ENCODE results near the gene RASSF10.

Gene RASSF10

DNA sequence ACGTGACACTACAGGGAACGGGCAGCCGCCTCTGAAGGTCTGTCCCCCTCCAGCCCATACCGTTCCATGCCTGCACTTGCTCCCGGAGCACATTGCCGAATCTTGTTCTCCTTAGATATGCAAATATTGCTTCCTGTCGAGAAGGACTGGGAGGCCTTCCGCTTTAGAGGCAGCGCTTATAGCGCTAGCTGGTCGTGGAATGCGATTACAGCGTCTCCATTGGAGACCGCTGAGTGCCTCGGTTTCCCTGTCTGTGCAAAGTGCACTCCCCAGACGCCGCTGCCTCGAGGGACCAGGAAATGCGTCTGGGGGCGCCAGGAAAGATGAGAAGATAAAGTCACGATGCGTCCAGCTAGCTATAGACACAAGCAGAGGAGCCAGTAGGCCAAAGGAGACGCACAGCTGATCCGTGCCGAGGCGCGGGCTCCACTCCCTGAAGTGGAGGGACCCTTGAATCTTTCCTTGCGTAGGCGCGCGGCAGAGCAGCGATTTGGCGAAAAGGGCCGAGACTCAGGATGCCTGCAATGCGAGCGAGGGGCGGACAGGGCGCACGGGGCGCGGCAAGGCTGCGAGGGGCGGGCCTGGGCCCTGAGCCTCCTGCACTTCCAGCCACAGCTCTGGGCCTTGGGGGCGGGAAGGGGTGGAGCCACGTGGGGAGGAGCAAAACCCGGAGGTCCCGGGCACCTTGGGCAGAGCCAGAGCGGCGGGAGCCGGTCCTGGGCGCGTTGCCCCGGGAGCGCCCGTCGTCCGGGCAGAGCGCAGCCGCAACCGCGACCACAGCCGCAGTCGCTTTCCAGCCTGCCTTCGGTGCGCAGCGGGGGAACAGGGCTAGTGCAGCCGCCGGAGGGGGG is at the start of gene RASSF10:
Gene RASSF10 (plus strand): TSS at position 692 of the 851 bp plus-strand sequence. CDS start 261 bp downstream, outside the sequence.
- in situ Hi-C loops (cut with HindIII; ENCODE audit: low sequenced_read_pairs): no loop called here

DNA sequence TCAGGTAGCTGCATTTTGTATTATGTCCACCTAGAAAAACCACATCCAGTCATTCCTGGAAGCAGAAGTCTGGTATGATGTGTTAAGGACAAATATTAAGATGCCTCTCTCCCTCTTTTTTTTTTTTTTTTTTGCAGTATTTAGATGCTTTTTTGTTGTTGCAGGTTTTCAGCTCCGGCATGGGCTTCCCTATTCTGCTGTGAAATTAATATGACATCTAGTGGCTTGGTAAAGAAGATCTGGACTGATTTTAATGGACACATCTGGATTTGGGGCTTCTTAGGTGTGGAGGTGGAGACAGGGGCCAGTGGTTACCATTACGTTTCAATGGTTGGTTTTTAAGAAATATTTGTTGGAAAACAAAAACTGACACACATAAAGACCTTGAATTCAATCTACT is 47.5 kb upstream of the RASSF10 start:
- in situ Hi-C loops (cut with HindIII; ENCODE audit: low sequenced_read_pairs): no loop called here

DNA sequence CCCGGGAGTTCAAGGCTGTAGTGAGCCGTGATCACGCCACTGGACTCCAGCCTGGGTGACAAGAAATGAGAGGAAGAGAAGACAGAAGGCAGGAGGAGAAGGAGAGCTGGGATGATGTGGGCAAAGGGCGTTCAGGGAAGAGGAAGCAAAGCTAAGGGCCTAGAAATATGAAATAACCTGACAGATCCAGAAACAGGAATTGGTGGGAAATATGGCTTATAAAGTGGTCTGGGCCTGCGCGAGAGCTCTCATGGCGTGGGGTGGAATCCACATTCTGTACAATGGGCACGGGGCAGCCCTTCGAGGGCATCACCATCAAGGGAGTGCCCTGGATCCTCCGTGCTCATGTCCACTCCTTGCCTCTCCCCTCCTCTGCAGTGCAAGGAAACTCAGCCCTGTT is 46.8 kb upstream of the RASSF10 start:
- in situ Hi-C loops (cut with HindIII; ENCODE audit: low sequenced_read_pairs): no loop called here

DNA sequence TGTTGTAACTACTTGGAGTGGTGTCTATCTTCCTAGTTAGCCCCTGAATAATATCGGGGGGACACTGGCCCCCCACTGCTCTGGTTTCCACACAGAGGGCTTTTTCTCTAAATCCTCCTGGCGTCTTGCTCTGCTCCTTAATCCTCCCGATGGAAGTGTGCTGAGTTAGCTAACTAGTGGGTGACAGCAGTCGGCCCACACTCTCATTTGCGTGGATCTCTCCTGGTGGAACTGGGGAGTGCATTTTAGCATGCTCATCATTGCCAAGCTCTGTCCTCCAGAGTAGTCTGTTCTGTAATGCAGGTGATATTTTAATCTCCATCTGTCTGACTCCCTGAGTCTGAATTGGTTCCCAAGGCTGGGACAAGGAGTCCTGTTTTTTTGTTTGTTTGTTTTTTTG is 46.1 kb upstream of the RASSF10 start:
- in situ Hi-C loops (cut with HindIII; ENCODE audit: low sequenced_read_pairs): no loop called here

DNA sequence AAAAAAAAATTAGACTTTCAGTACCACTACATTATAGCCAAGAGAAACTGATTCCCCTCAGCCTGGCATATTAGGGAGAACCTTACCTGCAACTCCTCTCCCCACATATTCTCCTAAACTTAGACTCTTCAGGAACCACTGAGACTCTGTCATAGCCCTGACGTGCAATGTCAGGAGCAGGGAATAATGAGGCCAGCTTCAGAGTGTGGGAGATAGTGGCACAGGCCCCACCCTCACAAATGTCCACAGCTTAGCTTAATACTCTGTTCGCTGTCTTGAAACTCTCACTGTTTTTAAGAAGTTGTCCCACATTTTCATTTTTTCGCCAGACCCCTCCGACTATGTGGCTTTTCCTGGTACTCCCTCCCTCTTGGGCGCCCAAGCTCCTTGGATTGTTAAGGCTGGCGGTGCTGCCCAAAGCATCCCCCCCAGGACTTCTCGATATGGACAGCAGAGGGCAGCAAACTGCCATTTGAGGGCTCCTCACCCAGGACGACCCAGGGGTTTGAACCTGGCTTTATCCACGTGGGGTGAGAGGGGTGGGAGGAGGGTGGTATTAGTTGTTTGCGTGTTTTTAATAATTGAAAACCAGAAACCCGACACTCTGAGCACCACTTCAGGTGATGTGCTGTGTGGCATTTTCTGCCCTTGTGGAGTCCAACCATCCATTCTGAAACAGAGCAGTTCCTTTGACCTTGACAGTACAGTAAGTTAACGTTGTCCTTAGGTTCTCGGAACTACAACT is 45.2 kb upstream of the RASSF10 start:
- in situ Hi-C loops (cut with HindIII; ENCODE audit: low sequenced_read_pairs): no loop called here

DNA sequence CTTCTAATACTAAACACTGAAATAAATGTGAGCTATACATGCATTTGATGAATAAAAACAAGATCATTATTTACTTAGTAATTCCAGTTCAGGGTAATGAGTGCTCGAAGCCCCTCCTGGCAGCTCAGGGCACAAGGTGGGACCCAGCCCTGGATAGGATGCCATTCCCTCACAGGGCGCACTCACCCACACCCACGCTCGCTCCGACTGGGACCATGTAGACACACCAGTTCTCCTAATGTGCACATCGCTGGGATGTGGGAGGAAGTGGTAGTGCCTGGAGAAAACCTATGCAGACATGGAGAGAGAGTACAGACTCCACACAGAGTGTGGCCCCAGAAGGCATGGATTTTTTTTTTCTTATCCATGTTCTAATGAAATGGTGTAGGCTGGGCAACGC is 44.5 kb upstream of the RASSF10 start:
- in situ Hi-C loops (cut with HindIII; ENCODE audit: low sequenced_read_pairs): no loop called here

DNA sequence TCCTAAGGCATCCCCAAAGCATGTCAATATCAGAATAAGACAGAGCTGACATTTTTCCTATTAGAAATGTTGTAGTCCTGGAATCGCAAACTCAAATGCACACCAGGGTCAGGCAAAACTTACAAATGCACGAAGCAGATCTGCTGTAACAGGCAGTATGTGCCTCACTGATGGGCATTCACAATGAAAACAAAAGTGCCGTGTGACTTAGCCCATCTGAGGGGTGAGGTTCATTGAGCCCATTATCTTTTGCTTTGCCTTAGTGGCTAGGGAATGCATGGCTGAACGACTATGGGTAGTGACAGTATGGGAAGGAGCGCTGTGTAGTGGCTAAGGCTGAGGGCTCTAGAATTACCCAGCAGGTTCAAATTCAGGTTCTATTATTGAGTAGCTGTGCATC is 43.1 kb upstream of the RASSF10 start:
- in situ Hi-C loops (cut with HindIII; ENCODE audit: low sequenced_read_pairs): no loop called here

DNA sequence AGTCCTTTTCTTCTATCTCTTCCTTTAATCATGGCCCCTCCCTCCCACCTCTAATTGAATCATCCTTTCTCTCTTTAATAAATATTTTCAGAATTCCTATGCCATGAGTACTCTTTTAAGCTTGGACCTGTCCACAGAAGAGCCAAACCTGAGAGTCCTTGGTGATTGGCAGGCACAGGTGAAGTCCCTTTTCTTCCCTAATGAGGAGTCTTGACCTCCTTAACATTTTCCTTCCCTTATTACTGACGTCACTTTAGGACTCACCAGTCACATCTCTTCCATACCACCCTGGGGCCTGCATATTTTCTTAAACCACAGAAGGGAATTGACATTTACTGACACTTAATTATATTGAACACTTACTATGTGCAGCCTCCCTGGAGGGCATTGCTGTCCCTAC is 41.0 kb upstream of the RASSF10 start:
- in situ Hi-C loops (cut with HindIII; ENCODE audit: low sequenced_read_pairs): no loop called here

DNA sequence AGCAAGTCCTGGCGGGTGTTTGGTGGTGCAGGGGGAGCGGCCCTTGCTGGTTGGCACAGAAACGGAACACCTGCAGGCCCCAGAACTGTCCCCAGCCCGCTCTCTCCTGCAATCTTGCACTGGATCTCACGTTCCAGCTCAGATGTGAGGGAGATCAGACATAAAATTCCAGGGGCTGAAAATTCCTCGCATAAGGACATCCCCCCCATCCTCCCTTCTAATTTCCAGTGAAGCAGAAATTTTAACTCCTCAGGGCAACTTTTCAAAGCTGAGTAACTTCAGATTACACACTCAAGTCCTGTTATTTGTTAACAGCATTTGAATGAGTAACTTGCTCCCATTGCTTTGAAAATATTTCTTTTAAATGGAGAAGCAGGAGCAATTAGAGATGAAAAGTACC is 40.3 kb upstream of the RASSF10 start:
- in situ Hi-C loops (cut with HindIII; ENCODE audit: low sequenced_read_pairs): no loop called here

DNA sequence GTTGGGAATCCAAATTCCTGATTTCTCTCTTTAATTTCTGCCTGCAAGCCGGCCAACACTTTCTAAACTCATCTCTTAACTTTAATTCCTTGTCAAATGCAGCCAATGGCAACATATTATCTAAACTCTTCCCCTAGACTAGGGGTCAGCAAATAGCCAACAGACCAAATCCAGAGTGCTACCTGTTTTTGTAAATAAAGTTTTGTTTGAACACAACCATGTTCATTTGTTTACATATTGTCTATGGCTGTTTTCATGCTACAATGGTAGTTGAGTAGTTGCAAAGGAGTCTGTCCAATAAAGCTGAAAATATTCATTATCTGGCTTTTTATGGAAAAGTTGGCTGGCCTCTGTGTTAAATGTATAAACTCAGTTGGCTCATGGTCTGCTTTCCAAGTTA is 37.2 kb upstream of the RASSF10 start:
- in situ Hi-C loops (cut with HindIII; ENCODE audit: low sequenced_read_pairs): no loop called here

DNA sequence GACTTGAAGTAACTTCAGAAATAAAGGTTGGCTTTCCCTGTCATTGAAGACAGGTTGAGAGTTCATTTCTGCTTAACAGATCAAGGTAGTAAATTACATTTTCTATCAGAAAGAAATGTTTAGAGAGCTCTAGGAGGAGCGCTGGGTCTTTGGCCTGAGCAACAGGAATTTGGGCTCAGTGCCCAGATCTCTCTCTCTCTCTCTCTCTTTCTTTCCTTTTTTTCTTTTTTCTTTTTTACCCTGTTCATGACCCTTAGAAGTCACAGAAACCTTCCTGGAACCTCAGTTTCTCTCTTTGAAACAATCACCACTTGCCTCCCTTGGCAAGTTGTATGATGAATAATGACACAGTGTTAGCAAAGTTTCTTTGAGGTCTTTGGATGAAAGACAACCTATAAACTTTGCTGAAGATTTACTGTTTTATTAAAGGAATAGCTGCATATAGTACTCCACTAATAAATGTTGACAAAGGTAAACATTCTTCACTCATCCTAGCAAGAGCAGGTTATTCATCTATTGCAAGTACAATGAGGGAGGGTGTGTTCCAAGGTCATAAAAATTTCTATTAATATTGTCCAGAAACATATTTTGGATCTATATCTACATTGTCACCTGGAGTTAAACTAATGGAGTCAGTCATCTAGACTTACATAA is 35.5 kb upstream of the RASSF10 start:
- in situ Hi-C loops (cut with HindIII; ENCODE audit: low sequenced_read_pairs): no loop called here

DNA sequence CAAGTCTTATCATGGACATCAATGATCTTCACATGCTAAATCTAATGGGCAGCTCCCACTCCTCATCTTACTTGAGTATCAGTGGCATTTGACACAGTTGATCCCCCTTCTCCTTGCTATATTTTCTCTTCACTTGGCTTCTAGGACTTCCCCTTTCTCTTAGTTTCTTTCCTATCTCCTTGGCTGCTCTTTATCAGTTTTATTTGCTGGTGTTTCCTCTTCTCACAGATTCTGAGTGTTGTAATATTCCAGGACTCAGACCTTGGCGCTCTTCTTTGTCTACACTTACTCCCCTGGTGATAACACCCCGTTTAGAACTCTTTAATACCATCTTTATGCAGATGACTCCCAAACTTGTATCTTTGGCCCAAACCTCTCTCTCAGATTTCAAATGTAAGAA is 33.9 kb upstream of the RASSF10 start:
- in situ Hi-C loops (cut with HindIII; ENCODE audit: low sequenced_read_pairs): loop anchor here (25.0 kb wide), 1 partner anchor 187 kb away; no protein-coding TSS in a partner anchor

DNA sequence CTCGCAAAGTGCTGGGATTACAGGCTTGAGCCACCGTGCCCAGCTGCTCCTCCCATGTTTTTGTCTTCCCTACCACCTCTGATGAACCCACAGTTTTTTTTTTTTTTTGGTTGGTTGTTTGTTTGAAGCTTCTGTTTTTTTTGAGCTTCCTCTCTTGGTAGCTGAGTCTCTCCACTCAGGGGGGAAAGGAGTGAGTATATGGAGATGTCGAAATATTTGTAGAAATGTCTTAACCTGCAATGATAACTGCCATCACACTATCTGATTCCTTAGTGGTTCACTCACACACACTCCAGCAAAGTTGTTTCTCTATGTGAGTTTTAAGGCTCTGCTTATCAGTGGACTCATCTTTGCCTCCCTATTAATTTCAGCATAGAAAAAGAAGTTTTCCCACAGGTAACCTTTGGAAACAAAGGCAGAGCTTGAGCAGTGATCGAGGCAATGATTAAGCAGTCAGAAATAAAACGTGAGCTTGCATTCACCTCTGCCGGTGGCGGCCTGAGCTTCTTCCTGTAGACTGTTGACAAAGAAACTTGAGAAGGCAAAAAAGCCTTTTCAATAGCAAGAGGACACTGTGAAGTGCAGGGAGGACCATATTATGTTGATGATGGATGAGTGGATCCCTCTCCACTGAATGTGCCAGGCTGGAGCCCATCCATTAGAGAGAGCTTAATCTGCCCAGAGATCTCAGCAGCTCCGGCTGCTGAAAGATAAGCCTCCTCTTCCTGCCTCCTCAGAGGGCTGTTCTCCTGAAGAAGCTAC is 29.0 kb upstream of the RASSF10 start:
- in situ Hi-C loops (cut with HindIII; ENCODE audit: low sequenced_read_pairs): loop anchor here (25.0 kb wide), 1 partner anchor 182 kb away; no protein-coding TSS in a partner anchor

DNA sequence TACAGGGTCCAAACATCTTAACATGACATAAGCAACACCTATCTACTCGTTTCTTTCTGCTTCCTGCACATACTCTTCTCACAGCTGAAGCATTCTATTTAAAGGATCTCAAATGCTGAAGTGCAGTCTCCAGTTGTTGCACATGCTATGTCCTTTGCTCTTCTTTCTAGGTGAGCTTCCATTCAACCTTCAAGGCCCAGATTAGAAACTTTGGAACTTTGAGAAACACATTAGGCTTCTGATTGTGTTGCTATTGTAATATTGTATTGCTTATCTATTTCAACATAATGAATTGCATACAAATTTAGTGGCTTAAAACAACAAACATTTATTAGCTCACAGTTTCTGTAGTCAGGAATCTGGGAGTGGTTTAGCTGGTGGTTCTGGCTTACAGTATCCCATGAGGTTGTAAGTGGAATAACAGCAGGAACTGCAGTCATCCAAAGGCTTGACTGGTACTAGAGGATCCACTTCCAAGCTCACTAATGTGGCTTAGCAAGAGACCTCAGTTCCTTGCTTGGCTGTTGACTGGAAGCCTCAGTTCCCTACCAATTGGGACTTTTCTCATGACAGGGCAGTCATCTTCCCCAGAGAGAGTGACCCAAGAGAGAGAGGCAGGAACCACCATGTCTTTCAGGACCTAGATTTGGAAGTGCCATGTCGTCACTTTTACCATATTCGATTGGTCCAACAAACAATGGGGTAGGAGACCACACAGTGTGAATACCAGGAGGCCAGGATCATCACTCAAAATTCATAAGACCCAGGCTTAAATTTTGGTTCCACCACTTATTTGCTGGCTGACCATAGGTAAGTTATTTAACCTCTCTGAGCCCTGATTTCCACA is 27.2 kb upstream of the RASSF10 start:
- in situ Hi-C loops (cut with HindIII; ENCODE audit: low sequenced_read_pairs): loop anchor here (25.0 kb wide), 1 partner anchor 180 kb away; no protein-coding TSS in a partner anchor

DNA sequence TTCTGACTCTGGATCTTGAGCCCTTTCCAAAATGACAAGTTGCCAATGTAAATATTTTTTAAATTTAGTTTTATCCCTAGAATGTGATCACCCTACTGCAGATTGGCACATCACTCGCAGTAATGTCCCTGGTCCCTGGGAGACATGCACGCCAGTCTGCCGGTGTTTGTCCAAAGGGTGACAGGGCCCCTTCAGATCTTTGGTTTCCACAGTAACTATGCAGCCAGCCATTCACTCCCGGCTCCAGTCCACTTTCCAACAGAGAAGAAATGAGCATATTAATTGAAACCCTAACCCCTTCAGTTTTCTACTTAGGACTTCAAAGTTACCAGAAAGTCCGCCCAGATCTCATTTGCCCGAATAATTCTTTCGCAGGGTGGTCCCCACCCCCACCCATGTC is 25.8 kb upstream of the RASSF10 start:
- in situ Hi-C loops (cut with HindIII; ENCODE audit: low sequenced_read_pairs): loop anchor here (25.0 kb wide), 1 partner anchor 179 kb away; no protein-coding TSS in a partner anchor

DNA sequence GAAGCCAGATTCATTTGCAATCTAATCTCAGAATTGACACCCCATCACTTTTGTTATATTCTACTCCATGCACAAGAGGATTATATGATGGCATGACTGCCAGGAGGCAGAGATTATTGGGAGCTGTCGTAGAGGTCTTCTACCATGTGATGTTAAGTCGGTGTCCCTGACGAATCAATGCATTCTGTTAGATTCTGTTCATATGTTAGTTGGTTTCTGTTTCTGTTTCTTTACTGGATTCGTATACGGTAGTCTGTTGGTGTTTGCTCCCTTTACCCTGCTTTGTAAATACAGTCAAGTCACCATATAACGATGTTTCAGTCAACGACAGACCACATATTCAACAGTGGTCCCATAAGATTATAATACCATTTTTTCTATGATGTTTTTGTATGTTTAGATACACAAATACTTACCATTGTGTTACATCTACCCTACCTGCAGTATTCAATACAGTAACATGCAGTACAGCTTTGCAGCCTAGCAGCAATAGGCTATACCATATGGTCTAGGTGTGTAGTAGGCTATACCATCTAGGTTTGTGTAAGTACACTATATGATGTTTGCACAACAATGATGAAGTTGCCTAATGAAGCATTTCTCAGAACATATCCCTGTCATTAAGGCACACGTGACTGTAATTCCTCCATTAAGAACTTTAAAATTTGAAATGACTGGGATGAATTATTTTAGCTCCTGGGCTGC is 22.8 kb upstream of the RASSF10 start:
- in situ Hi-C loops (cut with HindIII; ENCODE audit: low sequenced_read_pairs): loop anchor here (25.0 kb wide), 1 partner anchor 176 kb away; no protein-coding TSS in a partner anchor

DNA sequence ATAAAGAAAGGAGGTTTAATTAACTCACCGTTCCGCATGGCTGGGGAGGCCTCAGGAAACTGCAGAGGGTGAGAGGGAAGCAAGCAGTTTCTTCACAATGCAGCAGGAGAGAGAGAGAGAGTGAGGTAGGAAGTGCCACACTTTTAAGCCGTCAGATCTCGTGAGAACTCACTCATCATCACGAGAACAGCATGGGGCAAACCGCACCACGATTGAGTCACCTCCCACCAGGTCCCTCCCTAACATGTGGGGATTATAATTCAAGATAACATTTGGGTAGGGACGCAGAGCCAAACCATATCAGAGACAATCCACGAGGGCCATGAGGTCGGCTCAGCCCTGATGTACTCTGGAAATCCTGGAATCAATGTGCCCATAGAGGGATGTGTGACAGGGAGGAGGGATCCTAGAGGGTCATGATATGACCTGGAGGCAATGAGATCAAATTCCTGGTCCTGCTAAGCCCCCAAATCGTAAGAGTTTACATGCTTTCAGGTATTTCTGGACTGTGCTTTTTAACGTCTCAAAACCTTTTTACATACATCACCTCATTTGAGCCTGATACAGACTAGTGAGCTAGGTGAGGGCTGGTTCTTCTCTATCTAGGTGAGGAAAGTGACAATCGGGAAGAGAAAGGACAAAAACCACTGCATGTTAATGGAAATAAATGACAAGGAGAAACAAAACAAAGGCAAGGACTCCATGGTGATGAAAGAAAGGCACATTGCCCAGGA is 19.5 kb upstream of the RASSF10 start:
- in situ Hi-C loops (cut with HindIII; ENCODE audit: low sequenced_read_pairs): loop anchor here (25.0 kb wide), 1 partner anchor 173 kb away; no protein-coding TSS in a partner anchor

DNA sequence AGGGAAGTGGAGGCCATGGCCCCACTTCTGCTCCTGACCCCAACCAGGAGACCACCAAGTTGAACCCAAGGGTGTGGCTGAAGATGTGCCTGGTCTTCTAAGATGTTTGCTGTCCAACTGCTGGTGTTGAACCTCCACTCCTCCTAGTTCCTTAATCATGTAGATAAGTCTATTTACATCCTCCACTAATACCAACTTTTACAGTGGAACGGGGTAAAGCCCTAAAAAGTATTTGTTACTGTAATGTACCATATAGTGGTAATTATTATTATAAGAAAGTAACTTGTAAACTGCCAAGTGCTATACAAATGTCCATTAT is 19.0 kb upstream of the RASSF10 start:
- in situ Hi-C loops (cut with HindIII; ENCODE audit: low sequenced_read_pairs): loop anchor here (25.0 kb wide), 1 partner anchor 172 kb away; no protein-coding TSS in a partner anchor
